GM21390 (cell line): ENCODE data around the gene ODAD3.
"Not testable (repeated sequence)": the region's sequence is repeated elsewhere in the genome, so short reads cannot be mapped to it uniquely, and the experiment has no call there.

Experiments
- ATAC-seq: cut with Tn5 transposase; IDR thresholded peaks from one replicate; pipeline ENCODE4 v1.9.1; 2021; ENCODE audit not compliant: unreplicated experiment

Gene ODAD3

GRCh38 chr19:11405846-11406643, 28.9 kb downstream of the ODAD3 start:
- no peak for ATAC-seq

- ATAC-seq = no peak
These were observed 30.2 kb downstream of the ODAD3 start for GRCh38 chr19:11404588-11405222.

GRCh38 chr19:11401808-11402543, 32.9 kb downstream of the ODAD3 start:
- no peak for ATAC-seq

- ATAC-seq = no peak
These were observed 34.1 kb downstream of the ODAD3 start for GRCh38 chr19:11400798-11401197.

GRCh38 chr19:11399667-11400066, 35.3 kb downstream of the ODAD3 start:
- no peak for ATAC-seq

GRCh38 chr19:11397089-11397610, 37.8 kb downstream of the ODAD3 start:
- ATAC-seq = no peak

- no peak for ATAC-seq
These were observed 43.8 kb downstream of the ODAD3 start for GRCh38 chr19:11390933-11391680.

GRCh38 chr19:11390359-11390758, 44.6 kb downstream of the ODAD3 start:
- ATAC-seq = no peak

GRCh38 chr19:11387162-11388034, 47.5 kb downstream of the ODAD3 start:
- no peak for ATAC-seq

GRCh38 chr19:11384778-11385129, 50.2 kb downstream of the ODAD3 start:
- ATAC-seq = no peak

GRCh38 chr19:11383706-11384048, 51.2 kb downstream of the ODAD3 start:
- no peak for ATAC-seq

- no peak for ATAC-seq
These were observed 51.8 kb downstream of the ODAD3 start for GRCh38 chr19:11382898-11383705.

- ATAC-seq = peak; percentile 69
These were observed 54.0 kb downstream of the ODAD3 start for GRCh38 chr19:11380653-11381537.

- ATAC-seq = no peak
These were observed 55.0 kb downstream of the ODAD3 start for GRCh38 chr19:11379857-11380350.

GRCh38 chr19:11379269-11379845, 55.6 kb downstream of the ODAD3 start:
- not testable (repeated sequence) for ATAC-seq

- ATAC-seq = no peak
These were observed 56.4 kb downstream of the ODAD3 start for GRCh38 chr19:11378319-11379189.

- no peak for ATAC-seq
These were observed 57.2 kb downstream of the ODAD3 start for GRCh38 chr19:11377756-11378155.
